ENCODE measurements around the gene CWC15. TPM values are rescaled to one million over a fixed set of nuclear protein-coding genes. Genes with fewer than 3 reads are reported as not detected.
A peak's percentile ranks its signal among the peaks of the same experiment; 100 is the strongest.
"Not testable (repeated sequence)": the region's sequence is repeated elsewhere in the genome, so short reads cannot be mapped to it uniquely, and the experiment has no call there.

Gene CWC15
- total RNA-seq, 2 experiments from 2014 or later: 42.5 to 66.0 TPM

DNA sequence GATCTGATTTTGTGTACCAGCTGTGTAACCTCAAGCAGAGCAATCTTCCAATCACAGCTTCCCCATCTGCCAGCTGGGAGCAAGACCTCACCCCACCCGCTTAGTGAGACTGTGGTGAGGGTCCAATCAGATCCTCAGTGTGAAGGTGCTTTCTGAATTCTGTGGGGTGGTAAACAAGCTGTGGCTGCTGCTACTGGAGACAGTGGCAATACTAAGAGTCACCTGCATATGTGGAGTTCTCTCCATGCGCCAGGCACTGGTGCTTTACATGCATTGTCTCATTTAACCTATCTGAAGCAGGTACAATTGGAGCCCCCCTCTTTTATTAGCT is 50.4 kb downstream of the CWC15 start:
- no peaks in the 10 kb centered on the region for H4K20me1 ChIP-seq (ENCODE audit: insufficient read depth, low read length)
- no peak overlapping the region for H2AFZ ChIP-seq (ENCODE audit: low read length)
- H3K4me3 ChIP-seq (ENCODE audit: low read depth, low read length, poor library complexity, severe bottlenecking): no peak overlapping the region
- DNase-seq (ENCODE audit: low spot score): no peak
- no peaks in the 10 kb centered on the region for H3K9me3 ChIP-seq (ENCODE audit: low read length)
- BruUV-seq (replicated peaks): no TSS peak
- CTCF ChIA-PET (ENCODE audit: unreplicated experiment): no interaction called here
- H3K4me1 ChIP-seq (ENCODE audit: insufficient read depth, low read length, poor library complexity, severe bottlenecking): peaks cover 12% of the 10 kb centered on the region
- no peaks in the 10 kb centered on the region for H3K9me2 ChIP-seq (ENCODE audit: insufficient read depth, low read length)
- intact Hi-C loops (cut with micrococcal nuclease; ENCODE audit: unreplicated experiment): no loop called here
- H3K27ac ChIP-seq (ENCODE audit: low read depth, low read length, poor library complexity, severe bottlenecking): no peak overlapping the region
- H3K4me2 ChIP-seq (ENCODE audit: low read length): no peak overlapping the region
- TF ChIP-seq CTCF (conservative IDR thresholded peaks at IDR 0.05; ENCODE audit: low read length): no peak
- TF ChIP-seq EZH2phosphoT487 (IDR thresholded peaks at IDR 0.05; ENCODE audit: borderline replicate concordance, low read depth, low read length): no peak
- no peaks in the 10 kb centered on the region for H3K79me2 ChIP-seq (ENCODE audit: insufficient read depth, low read depth, low read length)
- POLR2A ChIA-PET: no interaction called here
- H3K36me3 ChIP-seq (ENCODE audit: insufficient read depth, low read length): no peaks in the 10 kb centered on the region

DNA sequence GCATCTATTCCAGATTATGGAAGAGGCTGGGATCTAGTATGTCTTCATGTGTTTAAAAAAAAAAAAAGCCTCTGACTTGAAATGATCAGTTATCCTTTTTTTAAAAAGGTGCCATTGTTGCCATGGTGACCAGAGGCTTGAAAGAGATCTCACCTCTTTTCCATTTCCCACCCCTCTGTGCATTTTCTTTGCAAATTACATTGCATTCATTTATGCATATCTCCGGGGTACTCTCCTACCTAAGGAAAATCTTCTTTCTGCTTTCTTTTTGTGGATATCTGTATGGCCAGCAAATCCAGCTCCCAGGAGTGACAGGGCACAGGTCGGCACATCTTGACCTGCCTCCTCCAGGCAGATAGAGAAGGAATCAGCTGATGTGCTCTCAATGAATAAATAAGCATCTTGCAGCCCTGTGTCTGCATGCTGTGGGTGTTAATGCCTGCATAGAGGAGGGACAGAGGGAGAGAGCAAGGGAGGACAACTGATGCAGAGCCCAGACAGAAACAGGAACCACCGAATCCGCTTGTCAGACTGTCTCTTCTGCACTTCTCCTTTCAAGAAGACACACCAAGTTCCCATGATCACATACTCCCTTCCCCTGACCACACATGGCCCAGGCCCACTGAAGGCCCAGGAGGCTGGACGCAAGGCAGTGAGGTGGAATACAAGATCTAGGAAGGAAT is 50.9 kb downstream of the CWC15 start:
- Histone ChIP-seq H3K4me3 (ENCODE audit: low read depth, low read length, poor library complexity, severe bottlenecking) (no peak overlapping the region), H3K4me2 (ENCODE audit: low read length) (no peak overlapping the region), H3K4me1 (ENCODE audit: insufficient read depth, low read length, poor library complexity, severe bottlenecking) (peaks cover 12% of the 10 kb centered on the region), H3K36me3 (ENCODE audit: insufficient read depth, low read length) (no peaks in the 10 kb centered on the region), H2AFZ (ENCODE audit: low read length) (no peak overlapping the region), H3K27ac (ENCODE audit: low read depth, low read length, poor library complexity, severe bottlenecking) (no peak overlapping the region), H4K20me1 (ENCODE audit: insufficient read depth, low read length) (no peaks in the 10 kb centered on the region), H3K9me2 (ENCODE audit: insufficient read depth, low read length) (no peaks in the 10 kb centered on the region), H3K9me3 (ENCODE audit: low read length) (no peaks in the 10 kb centered on the region), H3K79me2 (ENCODE audit: insufficient read depth, low read depth, low read length) (no peaks in the 10 kb centered on the region)
- ChIA-PET CTCF (ENCODE audit: unreplicated experiment) (no interaction called here), POLR2A (no interaction called here)
- TF ChIP-seq EZH2phosphoT487 (IDR thresholded peaks at IDR 0.05; ENCODE audit: borderline replicate concordance, low read depth, low read length) (no peak), CTCF (conservative IDR thresholded peaks at IDR 0.05; ENCODE audit: low read length) (no peak)
- no TSS peak for BruUV-seq (replicated peaks)
- DNase-seq (ENCODE audit: low spot score): peak; percentile 15
- intact Hi-C loops (cut with micrococcal nuclease; ENCODE audit: unreplicated experiment): no loop called here

- intact Hi-C loops (cut with micrococcal nuclease; ENCODE audit: unreplicated experiment): no loop called here
- Histone ChIP-seq H3K9me3 (ENCODE audit: low read length) (no peaks in the 10 kb centered on the region), H3K79me2 (ENCODE audit: insufficient read depth, low read depth, low read length) (no peaks in the 10 kb centered on the region), H3K36me3 (ENCODE audit: insufficient read depth, low read length) (no peaks in the 10 kb centered on the region), H3K4me2 (ENCODE audit: low read length) (no peak overlapping the region), H3K4me1 (ENCODE audit: insufficient read depth, low read length, poor library complexity, severe bottlenecking) (peaks cover 12% of the 10 kb centered on the region), H3K4me3 (ENCODE audit: low read depth, low read length, poor library complexity, severe bottlenecking) (no peak overlapping the region), H3K27ac (ENCODE audit: low read depth, low read length, poor library complexity, severe bottlenecking) (no peak overlapping the region), H2AFZ (ENCODE audit: low read length) (no peak overlapping the region), H4K20me1 (ENCODE audit: insufficient read depth, low read length) (no peaks in the 10 kb centered on the region), H3K9me2 (ENCODE audit: insufficient read depth, low read length) (no peaks in the 10 kb centered on the region)
- BruUV-seq (replicated peaks): no TSS peak
- no peak for DNase-seq (ENCODE audit: low spot score)
- TF ChIP-seq CTCF (conservative IDR thresholded peaks at IDR 0.05; ENCODE audit: low read length) (no peak), EZH2phosphoT487 (IDR thresholded peaks at IDR 0.05; ENCODE audit: borderline replicate concordance, low read depth, low read length) (no peak)
- ChIA-PET CTCF (ENCODE audit: unreplicated experiment) (no interaction called here), POLR2A (no interaction called here)
Measured at GRCh38 chr11:94920311-94920710, 53.0 kb downstream of the CWC15 start.

DNA sequence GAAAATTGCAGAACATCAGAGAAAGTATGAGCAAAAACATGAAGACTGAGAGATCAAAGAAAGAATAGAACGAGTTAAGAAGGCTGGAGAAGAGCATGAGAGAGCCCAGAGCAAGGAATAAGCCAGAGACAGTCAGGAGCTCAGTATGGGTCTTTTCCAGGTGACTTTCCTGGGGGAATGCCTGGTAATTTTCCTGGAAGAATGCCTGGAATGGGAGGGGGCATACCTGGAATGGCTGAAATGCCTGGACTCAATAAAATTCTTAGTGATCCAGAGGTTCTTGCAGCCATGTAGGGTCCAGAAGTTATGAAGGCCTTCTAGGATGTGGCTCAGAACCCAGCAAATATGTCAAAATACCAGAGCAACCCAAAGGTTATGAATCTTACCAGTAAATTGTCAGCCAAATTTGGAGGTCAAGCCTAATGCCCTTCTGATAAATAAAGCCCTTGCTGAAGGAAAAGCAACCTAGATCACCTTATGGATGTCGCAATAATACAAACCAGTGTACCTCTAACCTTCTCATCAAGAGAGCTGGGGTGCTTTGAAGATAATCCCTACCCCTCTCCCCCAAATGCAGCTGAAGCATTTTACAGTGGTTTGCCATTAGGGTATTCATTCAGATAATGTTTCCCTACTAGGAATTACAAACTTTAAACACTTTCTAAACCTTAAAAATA is 59.5 kb downstream of the CWC15 start:
- H2AFZ ChIP-seq (ENCODE audit: low read length); BruUV-seq (replicated peaks); intact Hi-C loops (cut with micrococcal nuclease; ENCODE audit: unreplicated experiment); H3K27ac ChIP-seq (ENCODE audit: low read depth, low read length, poor library complexity, severe bottlenecking); H3K4me3 ChIP-seq (ENCODE audit: low read depth, low read length, poor library complexity, severe bottlenecking); H3K4me2 ChIP-seq (ENCODE audit: low read length); H4K20me1 ChIP-seq (ENCODE audit: insufficient read depth, low read length); CTCF ChIA-PET (ENCODE audit: unreplicated experiment); H3K36me3 ChIP-seq (ENCODE audit: insufficient read depth, low read length); H3K9me3 ChIP-seq (ENCODE audit: low read length); H3K79me2 ChIP-seq (ENCODE audit: insufficient read depth, low read depth, low read length); DNase-seq (ENCODE audit: low spot score); H3K4me1 ChIP-seq (ENCODE audit: insufficient read depth, low read length, poor library complexity, severe bottlenecking); H3K9me2 ChIP-seq (ENCODE audit: insufficient read depth, low read length): not testable (repeated sequence)
- POLR2A ChIA-PET: interaction anchor here (1.5 kb wide), 1 partner anchor 11 kb away, joined by 3 read pairs; no protein-coding TSS in a partner anchor

All from OCI-LY7 (cell line).